HepG2 (cell line): ENCODE measurements around the gene TLE1. TPM values are rescaled to one million over a fixed set of nuclear protein-coding genes. Genes with fewer than 3 reads are reported as not detected.

ENCODE experiments used
- ATAC-seq: fragments of 200-7000 bp; cut with Tn5 transposase; 3 replicates; pipeline ENCODE4 v1.9.1; 2020; ENCODE audit warnings: mild to moderate bottlenecking, moderate library complexity
- BruUV-seq: library from RNA; stranded (reverse); fragments of 400-500 nt; replicated peaks from 2 replicates; lab custom pipeline; 2021; lab: Mats Ljungman, UMichigan
- CTCF ChIA-PET: fragments of 300-600 bp; formaldehyde crosslinking; extraction: SDS; loops from one replicate; lab custom pipeline; 2021; ENCODE audit warnings: low total read pairs, inconsistent platforms, low intra/inter-chr PET ratio; lab: Yijun Ruan, JAX
- POLR2A ChIA-PET: fragments of 350-600 bp; sonication (Branson Sonifier 250); formaldehyde crosslinking; loops from one replicate; lab custom pipeline; 2020; ENCODE audit warnings: antibody characterized with exemption, inconsistent platforms; lab: Yijun Ruan, JAX
- DNase-seq: peaks from one replicate; pipeline ENCODE4 v3.0.0-alpha.2; 2015; ENCODE audit warnings: low spot score
- FAIRE-seq: peaks from 3 replicates; lab custom pipeline; 2011; peaks lifted over from hg19 to GRCh38; lab: Jason Lieb, UNC
- H2AFZ ChIP-seq: one replicate; pipeline ENCODE4 v1.6.1; 2011; ENCODE audit warnings: low read length, inconsistent platforms
- H3K27ac ChIP-seq: fragments of 300-600 bp; 3 replicates; pipeline ENCODE4 v1.8.0; 2011; ENCODE audit warnings: mixed run types, mild to moderate bottlenecking, mixed read lengths, low read length, inconsistent platforms; ENCODE audit not compliant: insufficient read depth; ENCODE audit errors: extremely low read length
- H3K27me3 ChIP-seq, 2 experiments: fragments of 200-600 bp in 1 of 2; 2 replicates in 1 of 2; 3 replicates in 1 of 2; pipeline versions ENCODE4 v1.6.0 to v1.8.0; 2011; ENCODE audit warnings: low read length in 2 of 2, mild to moderate bottlenecking in 2 of 2, moderate library complexity in 2 of 2, inconsistent platforms in 1 of 2; ENCODE audit not compliant: insufficient read depth in 2 of 2, control insufficient read depth in 1 of 2
- H3K36me3 ChIP-seq, 2 experiments: fragments of 200-600 bp in 1 of 2; replicated peaks in 1 of 2; 2 replicates in 1 of 2; 3 replicates in 1 of 2; pipeline versions ENCODE4 v1.5.1 to v1.8.0; 2011; ENCODE audit warnings: low read length in 2 of 2, inconsistent platforms in 1 of 2; ENCODE audit not compliant: insufficient read depth in 2 of 2, control insufficient read depth in 1 of 2
- H3K4me1 ChIP-seq: 2 replicates; pipeline ENCODE4 v1.5.1; 2012; ENCODE audit warnings: low read length, inconsistent platforms; ENCODE audit not compliant: insufficient read depth
- H3K4me2 ChIP-seq: 2 replicates; pipeline ENCODE4 v1.6.0; 2011; ENCODE audit warnings: low read depth, low read length, inconsistent platforms
- H3K4me3 ChIP-seq, 3 experiments: fragments of 200-600 bp in 1 of 3; sonication (generic), shearing (Covaris generic) in 1 of 3; replicated peaks in 1 of 3; 2 replicates each; pipeline ENCODE4 v1.5.1; 2011 to 2016; ENCODE audit warnings: low read length in 3 of 3, inconsistent platforms in 2 of 3, low read depth in 2 of 3, mild to moderate bottlenecking in 2 of 3, control low read depth in 1 of 3, mixed read lengths in 1 of 3; ENCODE audit not compliant: insufficient read depth in 1 of 3
- H3K79me2 ChIP-seq: one replicate; pipeline ENCODE4 v1.6.1; 2011; ENCODE audit warnings: low read length, inconsistent platforms; ENCODE audit not compliant: insufficient read depth
- H3K9ac ChIP-seq: 2 replicates; pipeline ENCODE4 v1.6.0; 2011; ENCODE audit warnings: mild to moderate bottlenecking, low read depth, low read length, inconsistent platforms; ENCODE audit not compliant: insufficient read depth
- H3K9me3 ChIP-seq: 2 replicates; pipeline ENCODE4 v1.5.1; 2012; ENCODE audit warnings: mild to moderate bottlenecking, low read length
- H4K20me1 ChIP-seq: 2 replicates; pipeline ENCODE4 v1.6.0; 2011; ENCODE audit warnings: inconsistent platforms, mild to moderate bottlenecking, low read length, moderate library complexity; ENCODE audit not compliant: insufficient read depth
- GTF3A ChIP-seq: sonication (generic); formaldehyde crosslinking; conservative IDR thresholded peaks from 2 replicates; pipeline ENCODE4 v1.4.0; 2020; ENCODE audit warnings: mild to moderate bottlenecking, missing genetic modification reagents
- SRSF1 ChIP-seq: fragments of 200-400 bp; formaldehyde crosslinking; optimal IDR thresholded peaks from 2 replicates; pipeline ENCODE3; 2017; ENCODE audit warnings: mild to moderate bottlenecking, low read depth, low read length, moderate library complexity
- SRY ChIP-seq: sonication (generic); formaldehyde crosslinking; IDR thresholded peaks from 2 replicates; pipeline ENCODE4 v1.8.0; 2022; ENCODE audit warnings: mild to moderate bottlenecking, missing genetic modification reagents
- TBL1XR1 ChIP-seq: fragments of 150-350 bp; IDR thresholded peaks from 2 replicates; pipeline ENCODE4 v1.6.1; 2014; ENCODE audit warnings: borderline replicate concordance, low read length; ENCODE audit not compliant: partially characterized antibody
- TSC22D2 ChIP-seq: sonication (generic); formaldehyde crosslinking; IDR thresholded peaks from 2 replicates; pipeline ENCODE4 v1.5.1; 2020; ENCODE audit warnings: missing genetic modification reagents, mild to moderate bottlenecking, borderline replicate concordance
- ZNF562 ChIP-seq: sonication (generic); formaldehyde crosslinking; IDR thresholded peaks from 2 replicates; pipeline ENCODE4 v1.8.0; 2022; ENCODE audit warnings: missing genetic modification reagents, borderline replicate concordance
- ZNF766 ChIP-seq: sonication (generic); formaldehyde crosslinking; IDR thresholded peaks from 2 replicates; pipeline ENCODE4 v1.5.0; 2020; ENCODE audit warnings: missing genetic modification reagents, borderline replicate concordance
- WGBS: methylation state at CpG from one replicate; pipeline ENCODE4 v1.1.6; 2017; ENCODE audit warnings: low lambda C conversion rate; 5-methylcytosine and 5-hydroxymethylcytosine counted together
- in situ Hi-C: cut with HindIII; loops from 2 replicates; pipeline ENCODE4 v1.10.0; 2017; ENCODE audit warnings: low pct_unique_long_range_greater_than_20kb; ENCODE audit not compliant: extremely low pct_ligation_motif_present
- intact Hi-C: fragments of 100-400 bp; cut with micrococcal nuclease; formaldehyde crosslinking; loops from one replicate; pipeline ENCODE4 v1.10.0; 2022; ENCODE audit not compliant: unreplicated experiment
- polyA plus RNA-seq, 8 experiments: library from polyadenylated mRNA; depleted of rRNA in 3 of 8; stranded (reverse) in 7 of 8; unstranded in 1 of 8; fragments of >200 nt; fragmentation: Illumina TruSeq in 4 of 8; extraction: Trizol in 4 of 8; gene quantifications; 2 replicates each; pipeline versions ENCODE4 v1.2.1 to v1.2.3, GENCODE V29; 2011 to 2016; ENCODE audit warnings: low read depth in 4 of 8, missing spikeins in 1 of 8, mixed read lengths in 1 of 8; ENCODE audit not compliant: insufficient read depth in 1 of 8
- total RNA-seq, 5 experiments: library from RNA; depleted of rRNA; stranded (reverse); fragments of >200 nt; fragmentation: Illumina TruSeq; extraction: Trizol; gene quantifications; 2 replicates each; pipeline ENCODE4 v1.2.3, GENCODE V29; 2016; ENCODE audit warnings: low read depth in 1 of 5
- TF ChIP-seq, protein P1 (sequence below): sonication (generic); formaldehyde crosslinking; IDR thresholded peaks from 2 replicates; pipeline ENCODE4 v1.8.0; 2022; ENCODE audit warnings: low read depth, missing genetic modification reagents
- TF ChIP-seq, protein P2 (sequence below): sonication (generic); formaldehyde crosslinking; IDR thresholded peaks from 2 replicates; pipeline ENCODE4 v1.4.0; 2020; ENCODE audit warnings: missing genetic modification reagents

TLE1 gene
- total and polyA plus RNA-seq, 2 of the 13 experiments (the other 11 are each of a cell fraction or from before 2014, with no cell fraction given) = 35.9 to 109 TPM

DNA sequence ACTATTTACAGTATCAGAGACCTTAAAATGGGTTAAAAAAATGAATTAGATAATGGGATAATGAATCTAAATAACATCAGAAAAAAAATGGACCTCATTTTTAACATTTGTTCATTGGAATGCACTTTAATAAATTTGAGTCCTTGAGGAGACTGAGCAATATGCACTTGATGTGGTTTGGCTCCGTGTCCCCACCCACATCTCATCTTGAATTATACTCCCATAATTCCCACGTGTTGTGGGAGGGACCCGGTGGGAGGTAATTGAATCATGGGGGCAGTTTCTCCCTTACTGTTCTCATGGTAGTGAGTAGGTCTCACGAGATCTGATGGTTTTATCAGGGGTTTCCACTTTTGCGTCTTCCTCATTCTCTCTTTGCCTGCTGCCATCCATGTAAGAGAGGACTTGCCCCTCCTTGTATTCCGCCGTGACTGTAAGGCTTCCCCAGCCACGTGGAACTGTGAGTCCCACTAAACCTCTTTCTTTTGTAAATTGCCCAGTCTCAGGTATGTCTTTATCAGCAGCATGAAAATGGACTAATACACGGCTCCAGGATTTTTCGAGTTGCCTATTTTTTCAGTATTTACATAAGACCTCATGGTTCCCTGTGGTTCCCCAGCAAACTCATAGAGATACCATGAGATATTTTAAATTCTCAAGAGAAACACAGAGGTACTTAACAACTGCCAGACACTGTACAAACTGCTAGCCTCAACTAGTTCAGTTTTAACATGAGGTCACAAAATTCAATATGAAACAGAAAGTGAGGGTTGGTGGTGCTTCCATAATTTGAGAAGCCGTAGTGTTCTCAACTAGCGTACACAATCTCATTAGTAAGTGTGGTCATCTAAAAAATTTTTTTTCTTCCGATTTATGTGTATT lies 128.3 kb downstream of the TLE1 start (continued):
- TF ChIP-seq, protein P1, sequence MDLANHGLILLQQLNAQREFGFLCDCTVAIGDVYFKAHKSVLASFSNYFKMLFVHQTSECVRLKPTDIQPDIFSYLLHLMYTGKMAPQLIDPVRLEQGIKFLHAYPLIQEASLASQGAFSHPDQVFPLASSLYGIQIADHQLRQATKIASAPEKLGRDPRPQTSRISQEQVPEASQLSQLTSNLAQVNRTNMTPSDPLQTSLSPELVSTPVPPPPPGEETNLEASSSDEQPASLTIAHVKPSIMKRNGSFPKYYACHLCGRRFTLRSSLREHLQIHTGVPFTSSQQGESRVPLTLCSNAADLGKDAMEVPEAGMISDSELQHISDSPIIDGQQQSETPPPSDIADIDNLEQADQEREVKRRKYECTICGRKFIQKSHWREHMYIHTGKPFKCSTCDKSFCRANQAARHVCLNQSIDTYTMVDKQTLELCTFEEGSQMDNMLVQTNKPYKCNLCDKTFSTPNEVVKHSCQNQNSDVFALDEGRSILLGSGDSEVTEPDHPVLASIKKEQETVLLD (CRISPR knock-in tag) = no peak
- TF ChIP-seq, all 625 proteins: peak for 0

DNA sequence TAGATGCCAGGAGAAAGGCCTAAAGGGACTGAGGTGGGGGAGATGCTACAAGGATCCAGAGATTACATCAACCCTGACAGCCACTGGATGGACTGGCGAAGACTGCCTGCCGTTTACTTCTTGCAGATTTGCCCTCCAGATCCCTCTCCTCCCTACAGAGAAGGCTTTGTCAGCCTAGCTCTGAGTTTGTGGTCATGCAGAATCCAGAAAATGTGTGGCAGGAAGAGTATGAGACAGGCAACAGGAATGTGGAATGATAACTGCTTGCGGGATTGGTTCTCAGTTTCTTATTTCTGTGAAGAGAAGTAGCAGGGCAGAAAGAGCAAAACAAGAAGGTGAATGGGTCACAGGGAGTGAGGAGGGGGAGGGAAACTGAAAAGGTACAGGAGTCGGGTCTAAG lies 129.6 kb downstream of the TLE1 start:
- Histone ChIP-seq H4K20me1 (no peaks in the 10 kb centered on the region), H3K27ac (no peak overlapping the region), H3K4me1 (peaks cover 44% of the 10 kb centered on the region), H3K4me2 (no peak overlapping the region), H2AFZ (no peak overlapping the region), H3K79me2 (no peaks in the 10 kb centered on the region), H3K27me3 (no peaks in the 10 kb centered on the region), H3K9ac (no peak overlapping the region), H3K9me3 (no peaks in the 10 kb centered on the region), H3K36me3 (no peaks in the 10 kb centered on the region), H3K4me3 (no peak overlapping the region)
- DNase-seq (peak; percentile 63), ATAC-seq (0 out of 3 replicates have a peak, but pooled peaks have one; percentile 18), FAIRE-seq (no peak)
- CTCF ChIA-PET = no interaction called here
- no TSS peak for BruUV-seq
- TF ChIP-seq TBL1XR1 = no peak
- TF ChIP-seq ZNF766 = no peak
- no peak for TF ChIP-seq GTF3A (CRISPR knock-in tag)
- TF ChIP-seq, protein P2, sequence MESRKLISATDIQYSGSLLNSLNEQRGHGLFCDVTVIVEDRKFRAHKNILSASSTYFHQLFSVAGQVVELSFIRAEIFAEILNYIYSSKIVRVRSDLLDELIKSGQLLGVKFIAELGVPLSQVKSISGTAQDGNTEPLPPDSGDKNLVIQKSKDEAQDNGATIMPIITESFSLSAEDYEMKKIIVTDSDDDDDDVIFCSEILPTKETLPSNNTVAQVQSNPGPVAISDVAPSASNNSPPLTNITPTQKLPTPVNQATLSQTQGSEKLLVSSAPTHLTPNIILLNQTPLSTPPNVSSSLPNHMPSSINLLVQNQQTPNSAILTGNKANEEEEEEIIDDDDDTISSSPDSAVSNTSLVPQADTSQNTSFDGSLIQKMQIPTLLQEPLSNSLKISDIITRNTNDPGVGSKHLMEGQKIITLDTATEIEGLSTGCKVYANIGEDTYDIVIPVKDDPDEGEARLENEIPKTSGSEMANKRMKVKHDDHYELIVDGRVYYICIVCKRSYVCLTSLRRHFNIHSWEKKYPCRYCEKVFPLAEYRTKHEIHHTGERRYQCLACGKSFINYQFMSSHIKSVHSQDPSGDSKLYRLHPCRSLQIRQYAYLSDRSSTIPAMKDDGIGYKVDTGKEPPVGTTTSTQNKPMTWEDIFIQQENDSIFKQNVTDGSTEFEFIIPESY (CRISPR knock-in tag) = peak; percentile 49; the same call in 1 of the 2 replicates
- no peak for TF ChIP-seq SRSF1
- TF ChIP-seq ZNF562 (CRISPR knock-in tag) = no peak
- TF ChIP-seq TSC22D2 = no peak
- no peak for TF ChIP-seq SRY
- WGBS = 51% methylated on average over 4 of the region's 4 CpGs
- POLR2A ChIA-PET = no interaction called here
- intact Hi-C loops = no loop called here
- in situ Hi-C loops = no loop called here
